Fibroblast of mammary gland (primary cell): ENCODE results near the gene GRK4.

Source experiments
- DNase-seq: peaks from one replicate; pipeline ENCODE4 v3.0.0-alpha.2; 2010; ENCODE audit warnings: low read depth
- H3K4me3 ChIP-seq: 2 replicates; pipeline ENCODE4 v1.5.1; 2011; ENCODE audit warnings: low read depth, mild to moderate bottlenecking, low read length, moderate library complexity; ENCODE audit not compliant: control insufficient read depth
- CTCF ChIP-seq: conservative IDR thresholded peaks from 2 replicates; pipeline ENCODE4 v1.5.1; 2011; ENCODE audit warnings: low read depth, low read length, inconsistent platforms; ENCODE audit not compliant: control insufficient read depth, insufficient read depth

The GRK4 gene

GRCh38 chr4:2961421-2961810 is 2.0 kb upstream of the GRK4 start:
- no peak for TF ChIP-seq CTCF
- no peak for DNase-seq
- H3K4me3 ChIP-seq, result peak overlapping the region; percentile 77

- DNase-seq, result no peak
- peak overlapping the region; percentile 77 for H3K4me3 ChIP-seq
- TF ChIP-seq CTCF, result no peak
Observed at GRCh38 chr4:2961811-2962441, 1.4 kb upstream of the GRK4 start.

GRCh38 chr4:2962614-2963174 is 677 bp upstream of the GRK4 start:
- DNase-seq, result peak; percentile 54
- H3K4me3 ChIP-seq, result peak overlapping the region; percentile 77
- no peak for TF ChIP-seq CTCF

- no peak for TF ChIP-seq CTCF
- DNase-seq, result no peak
- peak overlapping the region; percentile 71 for H3K4me3 ChIP-seq
Observed at GRCh38 chr4:2963966-2964471, 648 bp downstream of the GRK4 start.

GRCh38 chr4:2964706-2965258 is 1.4 kb downstream of the GRK4 start:
- peak overlapping the region; percentile 71 for H3K4me3 ChIP-seq
- TF ChIP-seq CTCF, result no peak
- no peak for DNase-seq

GRCh38 chr4:2965262-2965661 is 1.9 kb downstream of the GRK4 start:
- no peak overlapping the region for H3K4me3 ChIP-seq
- no peak for DNase-seq
- TF ChIP-seq CTCF, result no peak
